DMS 273 (cell line): Measurements from ENCODE around the gene FRMD4A.

Source experiments
- DNase-seq: peaks from one replicate; lab custom pipeline; 2025; ENCODE audit not compliant: unreplicated experiment; lab: John Stamatoyannopoulos, UW

Gene FRMD4A

DNA sequence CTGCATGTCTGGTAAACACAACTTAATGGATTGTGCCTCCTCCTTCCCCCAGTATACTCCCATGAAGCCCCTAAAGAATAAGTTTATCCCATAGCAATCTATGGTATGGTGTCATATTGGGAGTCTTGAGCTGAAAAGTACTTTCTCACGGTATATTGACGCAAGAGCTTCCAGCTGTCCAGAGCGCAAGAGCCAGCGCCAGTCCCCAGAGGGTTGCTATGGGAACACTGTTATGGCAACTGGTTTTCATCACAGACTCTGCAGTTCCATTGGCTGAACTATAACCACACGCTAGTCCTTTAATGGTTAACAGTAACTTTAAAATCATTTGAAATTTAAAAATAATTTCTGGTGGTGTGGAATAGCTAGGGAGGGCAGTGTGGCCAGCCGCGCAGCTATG is 697.0 kb downstream of the FRMD4A start:
- peak; percentile 3 for DNase-seq

DNA sequence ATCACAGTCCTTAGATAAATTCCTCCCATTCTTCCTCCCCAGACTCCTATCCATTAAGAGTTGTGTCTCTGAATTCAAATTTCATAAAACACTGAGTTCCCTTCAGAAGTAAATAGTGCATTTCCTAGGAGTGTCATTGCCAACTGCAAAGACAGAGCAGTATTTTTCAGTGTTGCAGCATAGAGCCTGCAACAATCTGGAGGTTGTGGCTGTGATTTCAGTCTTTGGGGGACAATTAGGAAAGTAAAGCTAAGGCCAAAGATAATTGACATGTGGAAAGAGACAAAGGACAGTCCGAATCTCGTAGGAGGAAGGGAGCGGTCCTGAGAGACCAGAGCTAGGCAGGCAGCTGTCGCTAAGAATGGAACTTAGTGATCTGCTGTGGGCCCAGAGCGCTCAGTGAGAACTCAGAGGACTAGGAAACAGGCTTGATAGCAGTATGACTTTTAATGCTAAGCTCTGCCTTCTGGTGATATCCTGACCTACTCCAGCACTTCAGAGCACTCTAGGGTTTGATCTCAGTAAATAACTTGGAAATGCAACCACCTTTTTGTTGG is 697.8 kb downstream of the FRMD4A start:
- no peak for DNase-seq

DNA sequence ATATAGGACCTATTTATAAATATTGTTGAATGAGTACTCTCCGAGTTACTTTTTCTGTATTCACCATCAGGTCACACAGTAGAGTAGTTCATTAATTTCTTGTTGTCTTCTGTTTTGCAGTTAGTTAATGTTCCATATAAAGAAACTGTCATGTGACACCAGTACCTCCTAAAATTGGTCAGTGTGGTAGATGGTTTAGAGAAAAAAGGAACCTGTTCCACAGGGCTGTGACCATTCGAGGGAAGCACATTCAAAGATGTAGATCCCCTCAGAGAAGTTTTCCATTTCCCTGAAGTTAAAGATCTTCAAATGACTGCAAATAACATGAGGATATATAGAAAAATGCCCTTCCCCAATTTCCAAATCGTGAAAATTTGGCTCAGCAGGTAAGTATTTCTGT is 698.3 kb downstream of the FRMD4A start:
- no peak for DNase-seq

- DNase-seq = no peak
These were observed 699.1 kb downstream of the FRMD4A start for GRCh38 chr10:13631594-13631993.

DNA sequence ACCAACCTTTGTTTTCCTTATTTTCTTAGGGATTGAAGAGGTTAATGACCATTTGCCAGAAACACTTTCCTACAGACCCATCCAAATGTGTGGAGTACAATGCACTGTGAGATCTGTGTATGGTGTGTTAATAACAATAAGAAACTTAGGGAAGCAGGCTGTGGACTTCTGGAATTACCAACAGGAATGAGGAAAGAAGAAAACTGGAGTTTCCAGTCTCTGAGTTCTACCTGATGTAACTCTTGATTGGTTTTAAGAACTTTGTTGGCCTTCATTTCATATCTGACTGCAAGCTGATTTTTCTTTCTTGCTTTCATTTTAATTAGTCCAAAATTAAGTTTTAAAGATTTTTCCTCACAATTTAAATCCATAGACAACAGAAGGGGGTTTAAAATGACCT is 700.5 kb downstream of the FRMD4A start:
- DNase-seq = no peak

DNA sequence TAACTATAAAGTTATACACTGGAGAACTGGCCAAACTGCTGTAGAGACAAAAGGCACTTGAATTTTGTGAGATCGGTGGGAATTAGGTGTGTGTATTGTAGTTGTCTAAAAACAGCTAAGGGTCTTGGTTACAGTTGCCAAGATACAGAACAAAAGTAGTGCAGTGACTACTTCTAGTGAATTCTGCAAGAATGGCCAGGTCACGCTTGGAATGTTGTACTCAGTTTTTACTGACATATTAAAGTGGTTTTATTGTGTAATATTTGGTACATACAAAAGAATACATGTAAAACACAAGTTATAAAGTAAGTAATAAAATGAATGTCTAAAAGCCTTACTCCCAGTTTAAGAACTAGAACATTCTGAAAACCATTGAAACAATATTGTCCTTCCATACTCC is 701.6 kb downstream of the FRMD4A start:
- DNase-seq = no peak

DNA sequence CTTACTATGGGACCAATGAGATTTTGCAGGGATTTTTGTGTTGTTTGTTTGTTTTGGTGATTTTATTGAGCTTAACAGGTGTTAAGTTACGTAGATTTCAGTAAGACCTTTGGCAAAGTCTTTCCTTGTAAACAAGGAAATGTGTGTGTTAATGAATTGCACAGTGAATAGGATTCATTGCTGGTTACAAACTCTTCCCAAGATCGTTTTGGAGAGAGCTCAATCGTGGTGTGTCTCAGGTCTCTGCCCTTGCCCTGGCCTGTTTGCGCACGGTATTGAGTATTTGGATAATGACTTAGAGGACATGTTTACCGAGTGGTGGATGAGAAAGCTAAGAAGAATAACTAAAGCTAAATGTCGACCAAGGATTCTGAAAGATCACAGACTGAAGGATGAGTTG is 702.1 kb downstream of the FRMD4A start:
- DNase-seq = no peak

DNA sequence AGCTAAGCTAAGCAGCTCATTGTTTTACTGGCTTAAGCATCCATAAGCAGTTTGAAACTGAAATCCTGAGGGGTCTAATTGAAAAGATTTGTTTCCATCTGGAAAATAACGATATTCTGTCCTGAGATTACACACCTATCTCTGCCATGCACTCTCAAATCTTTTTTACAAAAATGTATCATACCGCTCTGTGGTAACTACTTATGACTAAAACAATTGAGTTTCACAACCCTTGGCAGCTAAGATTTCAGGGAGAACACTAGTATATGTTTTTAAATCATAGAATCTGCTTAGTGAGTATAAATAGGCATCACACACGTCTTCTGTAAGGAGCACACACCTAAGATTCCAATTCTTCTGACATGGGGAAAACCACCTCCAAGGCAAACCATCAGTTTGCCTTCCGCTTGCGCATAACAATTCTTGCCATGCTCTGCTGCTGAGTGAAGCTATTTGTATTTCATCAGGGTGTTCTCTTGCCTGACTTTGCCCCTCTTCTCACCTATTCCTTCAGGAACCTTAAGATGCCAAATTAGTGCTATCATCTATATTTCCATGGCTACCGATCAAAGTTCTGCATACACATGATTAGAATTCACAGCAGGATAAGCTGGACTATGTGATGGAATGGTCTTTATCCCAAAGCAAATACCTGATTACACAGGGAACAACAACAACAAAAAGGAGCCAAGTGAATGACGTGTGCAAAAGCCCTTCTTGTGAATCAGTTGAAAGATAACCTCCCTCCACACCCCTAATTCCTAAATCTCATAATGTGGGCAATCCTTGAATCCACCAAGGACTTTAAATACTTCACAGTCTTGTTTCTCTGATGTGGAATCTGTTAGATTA is 703.0 kb downstream of the FRMD4A start:
- DNase-seq = no peak

DNA sequence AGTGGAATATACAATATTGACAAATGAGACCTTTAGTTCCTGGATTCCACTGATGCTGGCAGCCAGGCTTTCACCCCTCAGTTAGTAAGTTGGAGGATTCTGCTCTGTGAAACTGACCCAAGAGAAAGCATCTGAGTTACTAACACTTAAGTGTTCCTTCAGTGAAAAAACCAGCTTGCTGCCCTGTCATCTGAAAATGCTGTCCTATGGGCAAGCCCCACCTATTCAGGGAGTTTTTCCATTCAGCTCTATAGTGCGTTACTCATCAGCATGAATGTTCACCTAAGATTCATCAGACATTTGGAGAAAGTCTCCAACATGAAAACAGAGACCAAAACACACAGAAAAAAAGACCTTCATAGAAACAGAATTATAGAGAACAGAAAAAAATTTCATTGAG is 706.1 kb downstream of the FRMD4A start:
- DNase-seq = no peak

DNA sequence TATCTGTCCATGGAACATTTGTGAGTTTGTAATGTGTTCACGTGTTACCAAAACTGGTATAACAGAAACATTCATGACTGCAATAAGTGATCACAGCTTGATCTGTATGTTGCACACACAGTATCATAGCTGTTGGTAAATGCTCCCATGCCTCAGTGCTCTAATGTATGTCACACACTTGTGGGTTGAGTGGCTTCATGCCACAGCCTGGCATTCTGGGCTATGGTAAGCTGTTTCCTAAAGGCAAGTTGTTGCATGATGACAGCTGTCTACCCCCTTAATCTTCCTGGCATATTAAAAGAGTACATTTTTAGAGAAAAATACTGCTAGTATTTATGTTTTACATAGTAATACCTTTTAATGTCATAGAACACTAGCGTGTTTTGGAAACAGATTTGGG is 708.8 kb downstream of the FRMD4A start:
- DNase-seq = no peak

GRCh38 chr10:13617116-13617515 is 713.6 kb downstream of the FRMD4A start:
- no peak for DNase-seq

DNA sequence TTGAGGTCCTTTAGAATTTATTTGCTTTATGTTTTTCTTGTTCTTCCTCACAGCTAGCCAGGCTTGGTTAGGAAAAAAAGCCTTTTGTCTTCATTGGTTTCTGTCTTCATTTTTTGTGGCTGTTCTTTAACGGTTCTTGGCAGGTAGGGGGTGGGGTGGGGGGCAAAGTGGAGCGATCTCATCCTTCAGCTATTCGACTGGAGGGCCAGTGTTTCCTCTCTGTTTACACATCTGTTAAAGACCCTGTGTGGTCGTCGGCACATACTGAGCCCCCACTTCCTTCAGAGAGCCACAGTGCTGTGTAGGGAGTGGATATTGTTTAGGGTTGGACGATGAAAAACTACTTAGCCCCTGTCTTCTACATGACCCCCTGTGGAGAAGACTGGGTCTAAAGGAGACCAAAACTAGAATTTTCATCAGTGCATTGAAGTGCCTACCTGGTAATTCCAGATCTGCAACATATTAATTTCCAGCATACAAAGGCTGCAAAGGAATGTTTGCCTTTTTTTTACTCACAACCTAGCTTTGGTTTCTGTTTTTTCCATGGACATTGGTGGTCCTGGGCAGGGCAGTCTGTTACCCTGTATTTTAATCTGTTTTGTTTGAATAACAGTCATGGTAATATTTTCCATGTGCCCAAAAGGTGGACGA is 714.9 kb downstream of the FRMD4A start:
- DNase-seq = no peak

DNA sequence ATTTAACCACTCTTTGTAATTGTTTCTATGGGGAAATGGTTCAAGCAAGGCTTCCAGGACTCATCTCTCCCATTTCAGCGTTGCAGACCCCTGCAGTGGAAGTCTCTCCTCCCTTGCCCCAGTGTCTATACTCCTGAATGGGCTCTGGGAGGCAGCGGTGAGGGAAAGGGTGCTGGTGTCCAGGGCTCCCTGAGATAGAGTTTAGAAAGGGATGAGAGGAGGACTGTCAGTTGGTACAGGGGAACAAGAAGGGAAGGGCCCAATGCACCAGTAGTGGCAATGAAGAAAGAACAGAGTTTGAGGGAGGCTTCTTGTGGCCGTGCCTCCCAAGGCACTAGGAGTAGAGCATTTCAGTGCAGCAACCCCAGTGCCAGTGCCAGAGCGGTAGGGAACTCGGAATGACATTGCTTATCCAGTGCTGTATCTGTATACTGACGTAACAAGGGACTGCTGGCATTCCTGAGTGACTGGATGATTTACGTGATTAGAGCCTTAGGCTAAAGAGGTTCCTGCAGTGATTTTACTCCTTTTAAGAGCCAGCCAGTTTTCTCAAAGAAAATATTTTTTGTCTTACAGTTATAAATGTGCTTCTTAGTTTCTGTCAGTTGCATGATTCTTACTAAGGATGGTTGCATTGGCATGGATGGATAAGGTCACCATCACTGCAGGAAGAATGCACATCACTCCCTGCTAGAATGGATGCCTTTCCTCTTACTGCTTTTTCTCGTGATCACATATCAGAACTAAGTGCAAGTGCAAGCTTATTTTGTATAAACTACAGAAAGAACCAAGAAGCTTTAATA is 716.0 kb downstream of the FRMD4A start:
- DNase-seq = no peak

DNA sequence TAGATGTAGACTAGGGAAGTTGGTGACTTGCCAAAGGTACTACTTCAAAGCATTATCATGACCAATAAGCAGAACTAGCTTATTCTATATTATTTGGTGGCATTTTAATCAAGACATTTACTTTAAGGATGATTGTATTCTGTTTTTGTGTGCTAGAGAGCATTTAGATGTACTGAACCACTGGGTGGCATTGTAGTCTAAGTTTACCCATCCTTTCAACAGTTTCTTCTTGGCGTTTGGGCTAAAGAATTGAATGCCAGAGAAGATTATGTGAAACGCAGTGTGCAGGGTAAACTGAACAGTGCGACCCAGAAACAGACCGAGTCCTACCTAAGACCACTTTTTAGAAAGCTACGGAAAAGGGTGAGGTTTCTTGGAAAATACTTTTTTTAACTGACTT is 717.2 kb downstream of the FRMD4A start:
- DNase-seq = peak; percentile 32

DNA sequence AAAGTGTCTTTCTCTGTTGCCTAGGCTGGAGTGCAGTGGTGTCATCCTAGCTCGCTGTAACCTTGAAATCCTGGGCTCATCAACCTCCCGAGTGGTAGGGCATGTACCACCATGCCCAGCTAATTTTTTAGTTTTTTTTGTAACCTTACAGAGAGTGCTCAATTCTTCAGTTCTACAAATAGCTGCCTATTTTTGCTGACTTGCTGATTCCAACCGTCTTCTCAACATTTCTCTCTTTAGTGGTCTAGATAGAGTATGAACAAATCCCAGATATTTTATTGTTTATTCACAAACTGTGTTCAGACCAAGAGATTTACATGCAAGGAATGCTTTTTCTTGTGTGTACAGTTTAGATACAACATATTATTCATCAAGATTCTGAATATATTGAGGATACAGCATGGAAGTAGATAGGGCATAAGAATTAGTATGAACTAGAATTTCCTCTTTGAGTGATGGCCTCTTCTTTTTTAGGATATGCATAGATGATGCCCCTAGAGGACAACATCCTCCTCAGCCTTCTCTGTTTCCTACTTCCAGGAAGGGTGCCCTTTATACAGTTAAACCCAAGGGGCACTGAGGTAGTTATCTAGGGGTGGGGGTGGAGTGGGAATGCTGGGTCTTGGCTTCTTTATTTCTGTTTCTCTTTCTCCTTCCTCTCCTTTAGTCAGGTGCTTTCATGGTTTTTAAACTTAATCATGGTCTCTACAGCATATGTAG is 717.9 kb downstream of the FRMD4A start:
- DNase-seq = peak; percentile 1

- DNase-seq = no peak
These were observed 722.4 kb downstream of the FRMD4A start for GRCh38 chr10:13608246-13608853.

GRCh38 chr10:13604357-13605040 is 726.2 kb downstream of the FRMD4A start:
- no peak for DNase-seq

- DNase-seq = no peak
These were observed 732.8 kb downstream of the FRMD4A start for GRCh38 chr10:13597909-13598308.

DNA sequence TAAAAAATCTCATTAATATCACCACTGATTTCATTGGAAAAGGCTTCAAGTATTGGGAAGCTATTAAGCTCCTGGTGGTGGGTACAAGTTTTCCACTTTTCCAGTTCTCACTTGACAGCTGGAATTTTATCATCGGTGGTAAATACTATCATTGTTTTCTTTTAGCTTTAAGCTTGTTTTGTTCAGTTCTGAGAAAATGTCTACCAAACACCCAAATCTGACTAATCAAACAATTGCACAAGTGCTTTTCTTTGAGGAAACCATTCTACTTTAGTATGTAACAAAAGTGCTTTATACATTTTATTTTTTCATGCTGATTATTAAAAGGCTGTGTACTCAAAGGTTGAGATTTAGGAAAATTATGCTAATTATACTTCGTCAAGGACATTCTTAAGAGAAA is 736.1 kb downstream of the FRMD4A start:
- DNase-seq = no peak
